Aorta (tissue), 5 donors: ENCODE results near the gene NPAS4. TPM values are rescaled to one million over a fixed set of nuclear protein-coding genes. Genes with fewer than 3 reads are reported as not detected.

ENCODE experiments used
- ATAC-seq: fragments of 200-7000 bp; cut with Tn5 transposase; one replicate; pipeline ENCODE4 v1.9.1; 2022; ENCODE audit warnings: moderate library complexity; ENCODE audit not compliant: low FRiP score
- DNase-seq, 2 donors: peaks; one replicate each; pipeline ENCODE4 v3.0.0-alpha.2; 2020
- H3K27ac ChIP-seq, 2 donors: one replicate each; pipeline ENCODE4 v1.5.1; 2013; ENCODE audit warnings: low read length in 2 of 2, mild to moderate bottlenecking in 2 of 2, moderate library complexity in 2 of 2, control low read depth in 1 of 2, inconsistent platforms in 1 of 2, low read depth in 1 of 2
- H3K27me3 ChIP-seq, 2 donors: one replicate each; pipeline ENCODE4 v1.6.1; 2013; ENCODE audit warnings: control low read depth in 1 of 2, low read length in 1 of 2, mild to moderate bottlenecking in 1 of 2, moderate library complexity in 1 of 2; ENCODE audit not compliant: insufficient read depth in 2 of 2, control insufficient read depth in 1 of 2
- H3K36me3 ChIP-seq, 2 donors: one replicate each; pipeline ENCODE4 v1.6.1; 2013; ENCODE audit warnings: control low read depth in 1 of 2, low read length in 1 of 2, mild to moderate bottlenecking in 1 of 2; ENCODE audit not compliant: insufficient read depth in 2 of 2, control insufficient read depth in 1 of 2
- H3K4me1 ChIP-seq, 2 donors: one replicate each; pipeline ENCODE4 v1.6.1; 2013; ENCODE audit warnings: low read length in 2 of 2, control low read depth in 1 of 2, mild to moderate bottlenecking in 1 of 2, moderate library complexity in 1 of 2; ENCODE audit not compliant: insufficient read depth in 2 of 2, control insufficient read depth in 1 of 2
- H3K4me3 ChIP-seq, 2 donors: one replicate each; pipeline ENCODE4 v1.5.1; 2013; ENCODE audit warnings: low read length in 2 of 2, control low read depth in 1 of 2, mild to moderate bottlenecking in 1 of 2
- H3K9me3 ChIP-seq: one replicate; pipeline ENCODE4 v1.6.1; 2013; ENCODE audit warnings: mild to moderate bottlenecking, low read length; ENCODE audit not compliant: control insufficient read depth
- WGBS, 2 donors: extraction: QIAGEN DNeasy Blood & Tissue Kit; methylation state at CpG; one replicate each; pipeline ENCODE4 v1.1.7; 2013; 5-methylcytosine and 5-hydroxymethylcytosine counted together
- intact Hi-C, 2 donors: fragments of 100-400 bp; cut with DNase I; formaldehyde crosslinking; loops; one replicate each; pipeline versions ENCODE4 v1.14.2 to v1.15.0; 2022
- polyA plus RNA-seq, 2 donors: library from polyadenylated mRNA; stranded (reverse); fragments of 200-250 nt; gene quantifications; one replicate each; pipeline ENCODE4 v1.2.3, GENCODE V29; 2013
- total RNA-seq, 2 donors: library from RNA; stranded (reverse); fragmentation: NEBNext Ultra II Directional; extraction: Animal tissue kit (Norgen Biotek cat#: 25700); gene quantifications; one replicate each; pipeline ENCODE4 v1.2.1, GENCODE V29; 2021
- donor health status: healthy with polysubstance abuse.
- donor health status: Bipolar disorder and iron deficiency.
- donor health status: DM: no; HTN: no; CAD: no.
- donor health status: DM: no; HTN: no; CAD: no.
- donor health status: DM: yes; HTN: yes; CAD: no.

Gene NPAS4
- total and polyA plus RNA-seq, 4 donors, result 0.54 to 7.0 (median 2.5) TPM; not detected in 1

- no peaks in the 10 kb centered on the region for H3K36me3 ChIP-seq
- H3K9me3 ChIP-seq, result no peaks in the 10 kb centered on the region
- no peaks in the 10 kb centered on the region for H3K27me3 ChIP-seq
- H3K27ac ChIP-seq, result no peak overlapping the region
- H3K4me1 ChIP-seq, result no peaks in the 10 kb centered on the region
- 91 to 92% methylated on average over 42 to 44 of the region's 44 CpGs for WGBS, 2 donors
- intact Hi-C loops, result no loop called here
- no peak for ATAC-seq
- peak in 1 of 2 donors; percentile 36 for DNase-seq
- H3K4me3 ChIP-seq, result no peak overlapping the region
These were observed 54.7 kb downstream of the NPAS4 start for GRCh38 chr11:66475349-66476172.

Other genes with a start within 250 kb of the NPAS4 start
- gene KLC2, start 163.3 kb upstream of the NPAS4 start, total RNA-seq, result 10 to 100 TPM; 32.4 to 34.3 TPM
- 10 to 100 TPM; 14.8 to 27.0 TPM for gene KLC2, start 163.3 kb upstream of the NPAS4 start, polyA plus RNA-seq
- 100 to 1,000 TPM; 102 to 111 TPM for gene RAB1B, start 152.4 kb upstream of the NPAS4 start, total RNA-seq
- 100 to 1,000 TPM; 125 to 130 TPM for gene RAB1B, start 152.4 kb upstream of the NPAS4 start, polyA plus RNA-seq
- gene CNIH2, start 142.9 kb upstream of the NPAS4 start, total RNA-seq, result 1 to 10 TPM in 1 of 2 donors, under 1 TPM in 1; 0.75 to 1.1 TPM
- under 1 TPM in 1 of 2 donors, not detected in 1; 0.18 TPM for gene CNIH2, start 142.9 kb upstream of the NPAS4 start, polyA plus RNA-seq
- 10 to 100 TPM; 73.2 to 75.5 TPM for gene YIF1A, start 131.9 kb upstream of the NPAS4 start, total RNA-seq
- 100 to 1,000 TPM in 1 of 2 donors, 10 to 100 TPM in 1; 76.0 to 109 TPM for gene YIF1A, start 131.9 kb upstream of the NPAS4 start, polyA plus RNA-seq
- under 1 TPM in 1 of 2 donors, not detected in 1; 0.13 TPM for gene TMEM151A, start 129.1 kb upstream of the NPAS4 start, total RNA-seq
- gene TMEM151A, start 129.1 kb upstream of the NPAS4 start, polyA plus RNA-seq, result not detected
- 100 to 1,000 TPM in 1 of 2 donors, 10 to 100 TPM in 1; 38.6 to 118 TPM for gene CD248, start 104.0 kb upstream of the NPAS4 start, total RNA-seq
- 1 to 10 TPM; 3.1 to 7.2 TPM for gene CD248, start 104.0 kb upstream of the NPAS4 start, polyA plus RNA-seq
- 1 to 10 TPM; 8.3 to 9.1 TPM for gene RIN1, start 84.6 kb upstream of the NPAS4 start, total RNA-seq
- 10 to 100 TPM in 1 of 2 donors, 1 to 10 TPM in 1; 1.8 to 13.3 TPM for gene RIN1, start 84.6 kb upstream of the NPAS4 start, polyA plus RNA-seq
- 10 to 100 TPM; 21.5 to 22.4 TPM for gene BRMS1, start 75.9 kb upstream of the NPAS4 start, total RNA-seq
- 10 to 100 TPM; 24.4 to 55.2 TPM for gene BRMS1, start 75.9 kb upstream of the NPAS4 start, polyA plus RNA-seq
- gene B4GAT1, start 73.4 kb upstream of the NPAS4 start, total RNA-seq, result 10 to 100 TPM; 11.8 to 18.8 TPM
- 10 to 100 TPM in 1 of 2 donors, 1 to 10 TPM in 1; 7.0 to 18.3 TPM for gene B4GAT1, start 73.4 kb upstream of the NPAS4 start, polyA plus RNA-seq
- 1 to 10 TPM; 1.9 to 3.3 TPM for gene SLC29A2, start 49.3 kb upstream of the NPAS4 start, total RNA-seq
- 1 to 10 TPM in 1 of 2 donors, under 1 TPM in 1; 0.38 to 3.9 TPM for gene SLC29A2, start 49.3 kb upstream of the NPAS4 start, polyA plus RNA-seq
- gene MRPL11, start 17.8 kb downstream of the NPAS4 start, total RNA-seq, result 10 to 100 TPM; 27.6 to 33.5 TPM
- 10 to 100 TPM; 40.1 to 54.5 TPM for gene MRPL11, start 17.8 kb downstream of the NPAS4 start, polyA plus RNA-seq
- gene PELI3, start 45.9 kb downstream of the NPAS4 start, total RNA-seq, result 10 to 100 TPM; 11.5 to 15.7 TPM
- 10 to 100 TPM; 14.3 to 16.3 TPM for gene PELI3, start 45.9 kb downstream of the NPAS4 start, polyA plus RNA-seq
- gene DPP3, start 59.4 kb downstream of the NPAS4 start, total RNA-seq, result 10 to 100 TPM; 15.5 to 24.8 TPM
- 10 to 100 TPM; 18.8 to 23.8 TPM for gene DPP3, start 59.4 kb downstream of the NPAS4 start, polyA plus RNA-seq
- 10 to 100 TPM; 27.2 to 58.1 TPM for gene BBS1, start 89.6 kb downstream of the NPAS4 start, total RNA-seq
- gene BBS1, start 89.6 kb downstream of the NPAS4 start, polyA plus RNA-seq, result 10 to 100 TPM; 18.9 to 34.9 TPM
- gene ZDHHC24, start 125.0 kb downstream of the NPAS4 start, total RNA-seq, result 10 to 100 TPM in 1 of 2 donors, 1 to 10 TPM in 1; 9.3 to 14.7 TPM
- gene ZDHHC24, start 125.0 kb downstream of the NPAS4 start, polyA plus RNA-seq, result 1 to 10 TPM; 4.1 to 9.3 TPM
- gene ACTN3, start 125.9 kb downstream of the NPAS4 start, total RNA-seq, result 1 to 10 TPM in 1 of 2 donors, not detected in 1; 3.0 TPM
- not detected for gene ACTN3, start 125.9 kb downstream of the NPAS4 start, polyA plus RNA-seq
- gene CTSF, start 147.6 kb downstream of the NPAS4 start, total RNA-seq, result 100 to 1,000 TPM in 1 of 2 donors, 10 to 100 TPM in 1; 38.3 to 110 TPM
- gene CTSF, start 147.6 kb downstream of the NPAS4 start, polyA plus RNA-seq, result 10 to 100 TPM; 52.1 to 98.5 TPM
- gene CCDC87, start 172.0 kb downstream of the NPAS4 start, total RNA-seq, result under 1 TPM; 0.19 to 0.33 TPM
- under 1 TPM in 1 of 2 donors, not detected in 1; 0.10 TPM for gene CCDC87, start 172.0 kb downstream of the NPAS4 start, polyA plus RNA-seq
- 10 to 100 TPM; 25.7 to 48.0 TPM for gene CCS, start 172.2 kb downstream of the NPAS4 start, total RNA-seq
- gene CCS, start 172.2 kb downstream of the NPAS4 start, polyA plus RNA-seq, result 100 to 1,000 TPM in 1 of 2 donors, 10 to 100 TPM in 1; 29.8 to 287 TPM
- 10 to 100 TPM; 66.3 to 66.7 TPM for gene RBM14, start 195.6 kb downstream of the NPAS4 start, total RNA-seq
- gene RBM14, start 195.6 kb downstream of the NPAS4 start, polyA plus RNA-seq, result 10 to 100 TPM; 11.4 to 41.4 TPM
- 10 to 100 TPM; 86.9 to 98.1 TPM for gene RBM4, start 217.7 kb downstream of the NPAS4 start, total RNA-seq
- 10 to 100 TPM; 78.6 to 91.1 TPM for gene RBM4, start 217.7 kb downstream of the NPAS4 start, polyA plus RNA-seq